Measurements from ENCODE around the gene NDFIP1. TPM values are rescaled to one million over a fixed set of nuclear protein-coding genes. Genes with fewer than 3 reads are reported as not detected.

Gene NDFIP1
- total RNA-seq, 1 donor from 2014 or later, result 178 TPM

DNA sequence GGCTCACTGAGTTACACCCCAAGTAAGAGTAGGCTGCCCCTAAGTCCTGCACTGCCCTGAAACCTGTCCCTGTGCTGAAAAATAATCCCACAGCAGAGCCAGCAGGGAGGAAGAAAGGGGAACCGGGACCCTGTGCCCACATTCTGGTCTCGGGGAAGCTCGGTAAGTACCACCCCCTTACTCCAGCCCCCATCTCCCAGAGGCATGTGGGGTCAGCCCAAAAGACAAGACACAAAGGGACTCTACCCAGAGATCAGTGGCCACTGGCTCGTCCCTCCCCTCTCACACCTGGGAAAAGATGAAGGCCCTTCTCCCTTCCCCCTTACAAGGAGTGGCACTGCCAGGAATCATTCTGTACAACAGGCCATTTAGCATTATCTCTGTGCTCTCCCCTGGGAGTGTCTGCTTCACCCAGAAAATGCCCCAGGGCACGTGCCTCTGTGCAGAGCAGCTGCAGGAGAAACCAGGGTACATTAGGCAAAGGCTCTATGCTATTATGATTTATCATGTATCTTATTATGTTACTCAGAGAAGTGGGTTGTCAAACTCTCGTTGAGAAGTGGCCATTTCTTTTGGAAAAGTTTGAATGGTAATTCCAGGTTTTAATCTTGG lies 71.3 kb downstream of the NDFIP1 start:
- Histone ChIP-seq H3K27me3 (no peaks in the 10 kb centered on the region), H3K9me3 (no peaks in the 10 kb centered on the region), H3K27ac (no peak overlapping the region), H3K4me3 (no peak overlapping the region), H3K4me1 (no peaks in the 10 kb centered on the region), H3K36me3 (no peaks in the 10 kb centered on the region)
- DNase-seq (ENCODE audit: extremely low spot score in 2 of 2), result no peak
- intact Hi-C loops (cut with DNase I), result loop anchor here (10.0 kb wide), 1 partner anchor 365 kb away; no protein-coding TSS in a partner anchor
- TF ChIP-seq POLR2AphosphoS5 (IDR thresholded peaks at IDR 0.05; ENCODE audit: insufficient read depth in 1 of 2, low read depth in 1 of 2), result no peak
- TF ChIP-seq, protein P1, sequence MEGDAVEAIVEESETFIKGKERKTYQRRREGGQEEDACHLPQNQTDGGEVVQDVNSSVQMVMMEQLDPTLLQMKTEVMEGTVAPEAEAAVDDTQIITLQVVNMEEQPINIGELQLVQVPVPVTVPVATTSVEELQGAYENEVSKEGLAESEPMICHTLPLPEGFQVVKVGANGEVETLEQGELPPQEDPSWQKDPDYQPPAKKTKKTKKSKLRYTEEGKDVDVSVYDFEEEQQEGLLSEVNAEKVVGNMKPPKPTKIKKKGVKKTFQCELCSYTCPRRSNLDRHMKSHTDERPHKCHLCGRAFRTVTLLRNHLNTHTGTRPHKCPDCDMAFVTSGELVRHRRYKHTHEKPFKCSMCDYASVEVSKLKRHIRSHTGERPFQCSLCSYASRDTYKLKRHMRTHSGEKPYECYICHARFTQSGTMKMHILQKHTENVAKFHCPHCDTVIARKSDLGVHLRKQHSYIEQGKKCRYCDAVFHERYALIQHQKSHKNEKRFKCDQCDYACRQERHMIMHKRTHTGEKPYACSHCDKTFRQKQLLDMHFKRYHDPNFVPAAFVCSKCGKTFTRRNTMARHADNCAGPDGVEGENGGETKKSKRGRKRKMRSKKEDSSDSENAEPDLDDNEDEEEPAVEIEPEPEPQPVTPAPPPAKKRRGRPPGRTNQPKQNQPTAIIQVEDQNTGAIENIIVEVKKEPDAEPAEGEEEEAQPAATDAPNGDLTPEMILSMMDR (IDR thresholded peaks at IDR 0.05), result no peak
- TF ChIP-seq POLR2A (IDR thresholded peaks at IDR 0.05), result no peak

DNA sequence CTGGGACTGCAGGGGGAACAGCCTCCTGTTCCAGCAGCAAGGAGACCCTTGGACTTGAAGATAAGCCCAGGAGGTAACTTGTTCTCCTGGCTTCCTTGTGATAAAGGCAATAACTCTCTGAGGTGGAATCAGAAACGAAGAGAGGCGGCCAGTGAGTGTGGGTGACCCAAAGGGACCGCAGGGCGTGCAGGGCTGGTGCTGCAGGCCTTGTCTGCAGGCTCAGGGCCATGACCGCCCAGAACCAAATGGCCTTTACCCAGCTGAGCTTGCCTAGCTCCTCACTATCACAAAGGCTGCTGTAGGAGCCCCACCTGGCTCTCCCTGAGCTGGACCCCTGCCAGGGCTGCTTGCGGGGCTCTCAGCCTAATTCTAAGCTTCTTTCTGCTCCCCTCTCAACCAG lies 72.5 kb downstream of the NDFIP1 start:
- TF ChIP-seq, protein P1 (IDR thresholded peaks at IDR 0.05), result no peak
- TF ChIP-seq POLR2AphosphoS5 (IDR thresholded peaks at IDR 0.05; ENCODE audit: insufficient read depth in 1 of 2, low read depth in 1 of 2), result no peak
- TF ChIP-seq POLR2A (IDR thresholded peaks at IDR 0.05), result no peak
- Histone ChIP-seq H3K27me3 (no peaks in the 10 kb centered on the region), H3K9me3 (no peaks in the 10 kb centered on the region), H3K4me3 (no peak overlapping the region), H3K4me1 (no peaks in the 10 kb centered on the region), H3K27ac (no peak overlapping the region), H3K36me3 (no peaks in the 10 kb centered on the region)
- intact Hi-C loops (cut with DNase I), result no loop called here
- DNase-seq (ENCODE audit: extremely low spot score in 2 of 2), result no peak

DNA sequence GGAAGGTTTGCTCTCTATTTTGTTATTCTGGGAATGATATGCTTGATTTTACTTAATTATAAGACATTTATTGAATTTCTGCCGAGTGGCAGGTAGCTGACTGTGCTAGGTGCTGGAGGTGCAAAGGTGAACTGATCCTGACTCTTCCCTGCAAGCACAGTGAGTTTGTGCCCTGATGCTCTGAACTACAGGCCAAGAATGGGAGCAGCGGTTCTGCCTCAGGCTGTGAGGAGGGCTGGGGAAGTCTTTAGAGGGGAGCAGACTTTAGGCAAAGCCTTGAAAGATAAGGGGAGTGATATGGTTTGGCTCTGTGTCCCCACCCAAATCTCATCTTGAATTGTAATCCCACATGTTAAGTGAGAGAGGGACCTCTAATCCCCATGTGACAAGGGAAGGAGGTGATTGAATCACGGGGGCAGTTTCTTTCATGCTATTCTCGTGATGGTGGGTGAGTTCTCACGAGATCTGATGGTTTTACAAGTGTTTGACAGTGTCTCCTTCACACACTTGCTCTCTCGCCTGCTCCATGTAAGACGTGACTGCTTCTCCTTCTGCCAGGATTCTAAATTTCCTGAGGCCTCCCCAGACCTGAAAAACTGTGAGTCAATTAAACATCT lies 73.1 kb downstream of the NDFIP1 start:
- H3K36me3 ChIP-seq, result no peaks in the 10 kb centered on the region
- no peaks in the 10 kb centered on the region for H3K9me3 ChIP-seq
- no peaks in the 10 kb centered on the region for H3K27me3 ChIP-seq
- no peaks in the 10 kb centered on the region for H3K4me1 ChIP-seq
- no peak for DNase-seq (ENCODE audit: extremely low spot score in 2 of 2)
- intact Hi-C loops (cut with DNase I), result no loop called here
- H3K27ac ChIP-seq, result no peak overlapping the region
- H3K4me3 ChIP-seq, result no peak overlapping the region
- no peak for TF ChIP-seq POLR2AphosphoS5 (IDR thresholded peaks at IDR 0.05; ENCODE audit: insufficient read depth in 1 of 2, low read depth in 1 of 2)

DNA sequence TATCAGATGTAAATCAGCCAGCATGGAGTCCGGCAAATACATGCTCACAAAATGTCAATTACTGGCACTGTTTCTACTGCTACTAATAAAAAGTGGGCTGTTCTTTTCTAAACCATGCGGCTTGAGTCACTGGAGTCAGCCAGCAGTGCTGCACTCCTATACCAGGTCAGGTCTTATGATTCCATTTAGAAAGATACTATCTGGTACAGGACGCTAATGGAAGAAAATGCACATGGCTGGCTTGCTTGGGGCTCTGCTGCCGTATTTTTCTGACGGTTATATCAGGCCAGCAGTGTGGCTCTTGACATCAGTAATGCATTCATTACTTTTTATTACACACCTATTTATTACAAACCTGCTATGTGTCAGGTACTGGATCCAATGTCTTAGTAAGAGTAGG lies 74.3 kb downstream of the NDFIP1 start:
- Histone ChIP-seq H3K36me3 (no peaks in the 10 kb centered on the region), H3K4me1 (no peaks in the 10 kb centered on the region), H3K9me3 (no peaks in the 10 kb centered on the region), H3K27ac (no peak overlapping the region), H3K27me3 (no peaks in the 10 kb centered on the region), H3K4me3 (no peak overlapping the region)
- no peak for TF ChIP-seq POLR2A (IDR thresholded peaks at IDR 0.05)
- TF ChIP-seq, protein P1 (IDR thresholded peaks at IDR 0.05), result no peak
- TF ChIP-seq POLR2AphosphoS5 (IDR thresholded peaks at IDR 0.05; ENCODE audit: insufficient read depth in 1 of 2, low read depth in 1 of 2), result no peak
- DNase-seq (ENCODE audit: extremely low spot score in 2 of 2), result no peak
- intact Hi-C loops (cut with DNase I), result no loop called here

DNA sequence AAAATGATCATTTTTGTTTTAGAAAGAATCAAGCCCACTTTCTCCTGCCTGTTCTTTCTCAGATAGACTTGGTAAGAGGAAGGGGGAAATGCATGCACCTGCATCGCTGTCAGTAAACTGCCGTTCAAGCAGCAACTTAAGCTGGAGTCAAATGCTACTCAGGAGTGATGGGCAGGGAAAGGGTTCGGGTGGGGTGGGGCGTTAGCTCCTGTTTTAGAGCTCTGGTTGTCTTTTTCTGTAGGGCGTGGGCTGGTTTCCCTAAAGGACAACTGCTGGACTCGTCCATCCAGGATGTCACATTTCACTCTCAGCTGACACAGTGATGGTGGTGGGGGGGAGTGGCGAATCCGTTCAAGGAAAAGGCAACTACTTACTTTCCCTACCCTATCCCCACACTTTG lies 75.0 kb downstream of the NDFIP1 start:
- Histone ChIP-seq H3K4me3 (no peak overlapping the region), H3K27ac (no peak overlapping the region), H3K4me1 (no peaks in the 10 kb centered on the region), H3K27me3 (no peaks in the 10 kb centered on the region), H3K36me3 (no peaks in the 10 kb centered on the region), H3K9me3 (no peaks in the 10 kb centered on the region)
- intact Hi-C loops (cut with DNase I), result no loop called here
- no peak for DNase-seq (ENCODE audit: extremely low spot score in 2 of 2)
- TF ChIP-seq POLR2AphosphoS5 (IDR thresholded peaks at IDR 0.05; ENCODE audit: insufficient read depth in 1 of 2, low read depth in 1 of 2) (no peak), POLR2A (IDR thresholded peaks at IDR 0.05) (no peak)
- TF ChIP-seq, protein P1 (IDR thresholded peaks at IDR 0.05), result no peak
